ENCODE results near the gene ARX.

- TF ChIP-seq, protein P1, sequence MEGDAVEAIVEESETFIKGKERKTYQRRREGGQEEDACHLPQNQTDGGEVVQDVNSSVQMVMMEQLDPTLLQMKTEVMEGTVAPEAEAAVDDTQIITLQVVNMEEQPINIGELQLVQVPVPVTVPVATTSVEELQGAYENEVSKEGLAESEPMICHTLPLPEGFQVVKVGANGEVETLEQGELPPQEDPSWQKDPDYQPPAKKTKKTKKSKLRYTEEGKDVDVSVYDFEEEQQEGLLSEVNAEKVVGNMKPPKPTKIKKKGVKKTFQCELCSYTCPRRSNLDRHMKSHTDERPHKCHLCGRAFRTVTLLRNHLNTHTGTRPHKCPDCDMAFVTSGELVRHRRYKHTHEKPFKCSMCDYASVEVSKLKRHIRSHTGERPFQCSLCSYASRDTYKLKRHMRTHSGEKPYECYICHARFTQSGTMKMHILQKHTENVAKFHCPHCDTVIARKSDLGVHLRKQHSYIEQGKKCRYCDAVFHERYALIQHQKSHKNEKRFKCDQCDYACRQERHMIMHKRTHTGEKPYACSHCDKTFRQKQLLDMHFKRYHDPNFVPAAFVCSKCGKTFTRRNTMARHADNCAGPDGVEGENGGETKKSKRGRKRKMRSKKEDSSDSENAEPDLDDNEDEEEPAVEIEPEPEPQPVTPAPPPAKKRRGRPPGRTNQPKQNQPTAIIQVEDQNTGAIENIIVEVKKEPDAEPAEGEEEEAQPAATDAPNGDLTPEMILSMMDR (IDR thresholded peaks at IDR 0.05 in 2 of 3, conservative IDR thresholded peaks at IDR 0.05 in 1 of 3; ENCODE audit: borderline replicate concordance in 1 of 3, insufficient read depth in 1 of 3, low read depth in 2 of 3, low read length in 2 of 3) = no peak
- TF ChIP-seq POLR2AphosphoS5 (IDR thresholded peaks at IDR 0.05; ENCODE audit: low read depth, low read length) (no peak), YY1 (IDR thresholded peaks at IDR 0.05; ENCODE audit: extremely low read depth, insufficient replicate concordance, low read depth, low read length) (no peak)
Observed at GRCh38 chrX:24982306-24982965, 33.3 kb downstream of the ARX start.

All from HCT116 (cell line).